Ovary (tissue), 9 donors: ENCODE results near the gene USP19. TPM values are rescaled to one million over a fixed set of nuclear protein-coding genes. Genes with fewer than 3 reads are reported as not detected.

Source experiments
- DNase-seq, 5 donors: peaks; one replicate each; pipeline ENCODE4 v3.0.0-alpha.2; 2019 to 2020
- H3K27ac ChIP-seq, 2 donors: fragments of 200-600 bp; one replicate each; pipeline versions ENCODE4 v1.5.1 to v1.8.0; 2019 to 2022
- H3K27me3 ChIP-seq: fragments of 200-600 bp; one replicate; pipeline ENCODE4 v1.8.0; 2022
- H3K36me3 ChIP-seq: fragments of 200-600 bp; sonication (generic); one replicate; pipeline ENCODE4 v1.5.1; 2019
- H3K4me1 ChIP-seq: one replicate; pipeline ENCODE4 v1.8.1; 2013; ENCODE audit warnings: mild to moderate bottlenecking, moderate library complexity; ENCODE audit not compliant: insufficient read depth
- H3K4me3 ChIP-seq: fragments of 200-600 bp; sonication (generic); one replicate; pipeline ENCODE4 v1.5.1; 2017
- H3K9me3 ChIP-seq, 2 donors: fragments of 200-600 bp in 1 of 2; sonication (generic) in 1 of 2; one replicate each; pipeline versions ENCODE4 v1.5.1 to v1.8.1; 2013 to 2019; ENCODE audit warnings: mild to moderate bottlenecking in 1 of 2, moderate library complexity in 1 of 2
- EP300 ChIP-seq: sonication (generic); formaldehyde crosslinking; IDR thresholded peaks from one replicate; pipeline ENCODE4 v1.6.1; 2017; ENCODE audit warnings: antibody characterized with exemption
- POLR2A ChIP-seq: fragments of 450-650 bp; IDR thresholded peaks from one replicate; pipeline ENCODE4 v1.6.1; 2017; ENCODE audit warnings: antibody characterized with exemption, mild to moderate bottlenecking, moderate library complexity
- WGBS, 3 donors: extraction: QIAGEN DNeasy Blood & Tissue Kit in 1 of 3; methylation state at CpG; one replicate each; pipeline versions ENCODE4 v1.1.5 to v1.1.7; 2013 to 2017; 5-methylcytosine and 5-hydroxymethylcytosine counted together
- intact Hi-C, 4 donors: fragments of 100-400 bp; cut with DNase I; formaldehyde crosslinking; loops; one replicate each; pipeline versions ENCODE4 v1.11.0 to v1.15.1; 2022 to 2023
- polyA plus RNA-seq, 2 donors: library from polyadenylated mRNA; stranded (reverse); fragments of 200-250 nt in 1 of 2; fragments of 350-450 nt in 1 of 2; fragmentation: Illumina TruSeq in 1 of 2; extraction: RNeasy Lipid Tissue Mini Kit (QIAGEN cat#74804) in 1 of 2; gene quantifications; one replicate each; pipeline ENCODE4 v1.2.3, GENCODE V29; 2013 to 2014
- total RNA-seq, 7 donors: library from RNA; depleted of rRNA in 2 of 7; stranded (reverse); fragments of >200 nt in 2 of 7; fragmentation: NEBNext Ultra II Directional in 3 of 7; extraction: Animal tissue kit (Norgen Biotek cat#: 25700) in 3 of 7; gene quantifications; one replicate each; pipeline versions ENCODE4 v1.1.0 to v1.2.4, GENCODE V29; 2016 to 2023
- TF ChIP-seq, protein P1 (sequence below), 3 donors: fragments of 450-650 bp in 2 of 3; fragments of 200-600 bp in 1 of 3; IDR thresholded peaks; one replicate each; pipeline versions ENCODE4 v1.5.1 to v1.8.0; 2016 to 2022; ENCODE audit warnings: antibody characterized with exemption in 3 of 3, mild to moderate bottlenecking in 1 of 3
- donor health status: DM: no; HTN: no; CAD: no; lungs with moderate emphysema.
- donor health status: DM: no; HTN: no; CAD: no.
- donor health status: Bipolar disorder and iron deficiency.
- donor health status: DM: yes; HTN: yes; CAD: no.
- donor health status: DM: no; HTN: no; CAD: no.
- donor health status: DM: yes; HTN: yes; CAD: no.

USP19 gene
- total and polyA plus RNA-seq, 9 donors = 21.7 to 71.4 (median 50.8) TPM

DNA sequence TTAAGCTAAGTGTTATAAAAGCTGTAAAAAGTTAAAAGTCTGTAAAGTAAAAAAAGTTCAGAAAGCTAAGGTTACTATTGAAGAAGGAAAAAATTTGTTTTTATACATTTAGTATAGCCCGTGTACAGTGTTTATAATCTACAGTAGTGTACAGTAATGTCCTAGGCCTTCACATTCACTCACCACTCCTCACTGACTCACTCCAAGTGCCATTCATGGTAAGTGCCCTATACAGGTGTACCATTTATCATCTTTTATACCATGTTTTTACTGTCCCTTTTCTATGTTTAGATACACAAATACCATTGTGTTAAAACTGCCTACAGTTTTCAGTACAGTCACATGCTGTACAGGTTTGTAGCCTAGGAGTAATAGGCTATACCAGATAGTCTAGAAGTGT lies 36.7 kb upstream of the USP19 start:
- H3K36me3 ChIP-seq = no peaks in the 10 kb centered on the region
- no peak for DNase-seq
- no peak overlapping the region for H3K27ac ChIP-seq
- 33 to 43% (median 35%) methylated on average over 1 of the region's 1 CpG for WGBS, 3 donors
- TF ChIP-seq, protein P1, sequence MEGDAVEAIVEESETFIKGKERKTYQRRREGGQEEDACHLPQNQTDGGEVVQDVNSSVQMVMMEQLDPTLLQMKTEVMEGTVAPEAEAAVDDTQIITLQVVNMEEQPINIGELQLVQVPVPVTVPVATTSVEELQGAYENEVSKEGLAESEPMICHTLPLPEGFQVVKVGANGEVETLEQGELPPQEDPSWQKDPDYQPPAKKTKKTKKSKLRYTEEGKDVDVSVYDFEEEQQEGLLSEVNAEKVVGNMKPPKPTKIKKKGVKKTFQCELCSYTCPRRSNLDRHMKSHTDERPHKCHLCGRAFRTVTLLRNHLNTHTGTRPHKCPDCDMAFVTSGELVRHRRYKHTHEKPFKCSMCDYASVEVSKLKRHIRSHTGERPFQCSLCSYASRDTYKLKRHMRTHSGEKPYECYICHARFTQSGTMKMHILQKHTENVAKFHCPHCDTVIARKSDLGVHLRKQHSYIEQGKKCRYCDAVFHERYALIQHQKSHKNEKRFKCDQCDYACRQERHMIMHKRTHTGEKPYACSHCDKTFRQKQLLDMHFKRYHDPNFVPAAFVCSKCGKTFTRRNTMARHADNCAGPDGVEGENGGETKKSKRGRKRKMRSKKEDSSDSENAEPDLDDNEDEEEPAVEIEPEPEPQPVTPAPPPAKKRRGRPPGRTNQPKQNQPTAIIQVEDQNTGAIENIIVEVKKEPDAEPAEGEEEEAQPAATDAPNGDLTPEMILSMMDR (IDR thresholded peaks at IDR 0.05) = no peak
- TF ChIP-seq POLR2A (no peak), EP300 (no peak)
- intact Hi-C loops = no loop called here
- H3K27me3 ChIP-seq = no peaks in the 10 kb centered on the region
- no peak overlapping the region for H3K4me3 ChIP-seq
- no peaks in the 10 kb centered on the region for H3K9me3 ChIP-seq
- no peaks in the 10 kb centered on the region for H3K4me1 ChIP-seq

DNA sequence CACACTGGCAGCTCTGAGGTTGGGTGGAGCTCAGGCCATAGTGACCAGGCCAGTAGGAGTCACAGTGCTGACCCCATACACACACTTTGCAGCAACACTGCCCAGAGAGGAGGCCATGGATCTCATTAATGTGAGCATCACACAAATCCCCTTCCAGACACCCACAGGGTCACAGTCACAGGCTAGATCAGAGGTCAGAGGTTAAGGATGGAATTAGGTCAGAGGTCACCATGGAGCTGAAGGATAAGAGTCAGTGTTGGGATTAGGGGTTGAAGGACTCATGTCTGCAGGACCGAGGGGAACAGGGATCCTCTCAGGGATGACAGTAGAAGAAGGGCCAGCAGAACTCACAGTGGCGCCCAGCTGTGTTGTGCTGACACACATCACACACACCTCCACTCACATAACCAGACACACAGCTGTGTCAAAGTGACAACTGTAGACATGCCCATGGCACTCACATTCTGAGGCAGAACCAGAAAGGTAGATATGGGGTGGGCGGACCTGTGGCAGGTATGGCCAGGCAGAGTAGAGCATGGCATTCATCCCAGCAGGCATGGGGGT lies 32.8 kb upstream of the USP19 start:
- WGBS, 3 donors = 82 to 91% (median 89%) methylated on average over 3 of the region's 3 CpGs
- Histone ChIP-seq H3K27me3 (no peaks in the 10 kb centered on the region), H3K9me3 (no peaks in the 10 kb centered on the region), H3K4me3 (no peak overlapping the region), H3K4me1 (no peaks in the 10 kb centered on the region), H3K27ac (no peak overlapping the region), H3K36me3 (no peaks in the 10 kb centered on the region)
- no peak for TF ChIP-seq POLR2A
- TF ChIP-seq EP300 = no peak
- TF ChIP-seq, protein P1 (IDR thresholded peaks at IDR 0.05) = no peak
- DNase-seq = no peak
- intact Hi-C loops = no loop called here

DNA sequence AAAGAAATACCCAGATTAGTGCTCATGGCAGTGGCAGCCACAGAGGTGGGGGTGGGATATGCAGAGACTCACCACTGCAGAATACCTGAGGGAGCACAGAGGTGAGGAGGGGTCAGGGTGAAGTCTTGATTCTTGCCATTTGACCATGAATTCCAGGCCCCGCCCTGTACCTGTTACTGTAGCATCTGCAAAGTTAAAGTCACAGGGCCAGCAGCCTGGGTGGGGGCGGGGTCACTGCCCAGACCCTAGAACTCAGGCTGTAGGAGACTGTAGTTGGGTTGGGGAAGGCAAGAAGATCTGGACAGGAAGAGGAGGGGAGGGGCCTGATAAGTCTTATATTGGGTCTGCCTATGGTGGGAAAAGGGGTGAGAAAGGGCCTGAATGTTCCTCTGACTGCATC lies 31.0 kb upstream of the USP19 start:
- TF ChIP-seq EP300 = no peak
- TF ChIP-seq, protein P1 (IDR thresholded peaks at IDR 0.05) = no peak
- no peak for TF ChIP-seq POLR2A

DNA sequence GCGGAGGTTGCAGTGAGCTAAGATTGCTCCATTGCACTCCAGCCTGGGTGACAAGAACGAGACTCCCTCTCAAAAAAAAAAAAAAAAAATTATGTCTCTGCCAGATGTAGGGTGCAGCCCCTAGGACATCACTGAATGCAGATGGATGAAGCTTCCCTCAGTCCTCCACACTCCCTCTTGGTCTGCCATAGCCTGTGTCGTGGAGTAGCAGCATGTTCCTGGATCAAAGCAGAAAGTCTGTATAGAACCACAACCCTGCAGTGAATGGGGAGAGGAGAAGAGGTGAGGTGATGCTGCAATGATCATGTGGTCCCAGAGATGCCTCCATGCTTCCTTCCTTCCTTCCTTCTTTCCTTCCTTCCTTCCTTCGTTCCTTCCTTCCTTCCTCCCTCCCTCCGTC lies 27.5 kb upstream of the USP19 start:
- WGBS, 3 donors = 65 to 77% (median 67%) methylated on average over 5 of the region's 5 CpGs
- no peak overlapping the region for H3K4me3 ChIP-seq
- intact Hi-C loops = no loop called here
- no peak for TF ChIP-seq POLR2A
- TF ChIP-seq EP300 = no peak
- TF ChIP-seq, protein P1 (IDR thresholded peaks at IDR 0.05) = no peak
- no peak for DNase-seq
- no peaks in the 10 kb centered on the region for H3K27me3 ChIP-seq
- no peaks in the 10 kb centered on the region for H3K36me3 ChIP-seq
- no peak overlapping the region for H3K27ac ChIP-seq
- no peaks in the 10 kb centered on the region for H3K4me1 ChIP-seq
- no peaks in the 10 kb centered on the region for H3K9me3 ChIP-seq

More for the DNA sequence above, 31.0 kb upstream of the USP19 start:
- Histone ChIP-seq H3K9me3 (no peaks in the 10 kb centered on the region), H3K4me1 (no peaks in the 10 kb centered on the region), H3K27ac (no peak overlapping the region), H3K27me3 (no peaks in the 10 kb centered on the region), H3K4me3 (no peak overlapping the region), H3K36me3 (no peaks in the 10 kb centered on the region)
- DNase-seq = no peak
- 84 to 91% (median 86%) methylated on average over 2 of the region's 2 CpGs for WGBS, 3 donors
- intact Hi-C loops = no loop called here
